ENCODE results near the gene LRRC55.
"Not testable (repeated sequence)": the region's sequence is repeated elsewhere in the genome, so short reads cannot be mapped to it uniquely, and the experiment has no call there.

The LRRC55 gene

GRCh38 chr11:57162179-57162898, 19.4 kb upstream of the LRRC55 start:
- DNase-seq, result no peak

GRCh38 chr11:57163160-57163868, 18.4 kb upstream of the LRRC55 start:
- no peak for DNase-seq

GRCh38 chr11:57164317-57164716, 17.4 kb upstream of the LRRC55 start:
- DNase-seq, result no peak

GRCh38 chr11:57167125-57167846, 14.5 kb upstream of the LRRC55 start:
- no peak for DNase-seq

GRCh38 chr11:57169732-57170313, 11.9 kb upstream of the LRRC55 start:
- DNase-seq, result not testable (repeated sequence)

GRCh38 chr11:57172031-57172430, 9.7 kb upstream of the LRRC55 start:
- no peak for DNase-seq

- no peak for DNase-seq
Measured at GRCh38 chr11:57174656-57175055, 7.1 kb upstream of the LRRC55 start.

GRCh38 chr11:57175478-57175877, 6.3 kb upstream of the LRRC55 start:
- no peak for DNase-seq

- no peak for DNase-seq
Measured at GRCh38 chr11:57178334-57178733, 3.4 kb upstream of the LRRC55 start.

- no peak for DNase-seq
Measured at GRCh38 chr11:57179681-57180080, 2.1 kb upstream of the LRRC55 start.

GRCh38 chr11:57180081-57180561, 1.6 kb upstream of the LRRC55 start:
- DNase-seq, result peak; percentile 28

- no peak for DNase-seq
Measured at GRCh38 chr11:57180964-57181363, 789 bp upstream of the LRRC55 start.

GRCh38 chr11:57182896-57183295, 1.1 kb downstream of the LRRC55 start:
- DNase-seq, result no peak

- no peak for DNase-seq
Measured at GRCh38 chr11:57190548-57190947, 8.8 kb downstream of the LRRC55 start.

GRCh38 chr11:57191311-57192219, 9.8 kb downstream of the LRRC55 start:
- no peak for DNase-seq

GRCh38 chr11:57192316-57192715, 10.6 kb downstream of the LRRC55 start:
- no peak for DNase-seq

GRCh38 chr11:57196596-57196995, 14.8 kb downstream of the LRRC55 start:
- DNase-seq, result peak; percentile 54

- no peak for DNase-seq
Measured at GRCh38 chr11:57197762-57198161, 16.0 kb downstream of the LRRC55 start.

- no peak for DNase-seq
Measured at GRCh38 chr11:57199330-57199729, 17.6 kb downstream of the LRRC55 start.

GRCh38 chr11:57200917-57201316, 19.2 kb downstream of the LRRC55 start:
- DNase-seq, result no peak

- no peak for DNase-seq
Measured at GRCh38 chr11:57202281-57202680, 20.5 kb downstream of the LRRC55 start.

- DNase-seq, result peak; percentile 86
Measured at GRCh38 chr11:57203359-57203758, 21.6 kb downstream of the LRRC55 start.
